Transverse colon (tissue), 4 donors: ENCODE results near the gene TFAM. TPM values are rescaled to one million over a fixed set of nuclear protein-coding genes. Genes with fewer than 3 reads are reported as not detected.

Experiments
- DNase-seq: peaks from one replicate; pipeline ENCODE4 v3.0.0-alpha.2; 2019
- H3K27ac ChIP-seq, 4 donors: fragments of 200-600 bp; sonication (generic); 2 replicates each; pipeline ENCODE4 v1.5.1; 2016 to 2018; ENCODE audit warnings: inconsistent platforms in 4 of 4
- H3K27me3 ChIP-seq: fragments of 200-600 bp; sonication (generic); 2 replicates; pipeline ENCODE4 v1.5.1; 2017; ENCODE audit warnings: inconsistent platforms
- H3K36me3 ChIP-seq, 4 donors: fragments of 200-600 bp; sonication (generic); 2 replicates each; pipeline ENCODE4 v1.5.1; 2017 to 2019; ENCODE audit warnings: inconsistent platforms in 4 of 4
- H3K4me1 ChIP-seq, 4 donors: fragments of 200-600 bp; sonication (generic); 2 replicates each; pipeline ENCODE4 v1.5.1; 2017 to 2020; ENCODE audit warnings: inconsistent platforms in 4 of 4
- H3K4me3 ChIP-seq, 4 donors: fragments of 200-600 bp; sonication (generic); 1 replicate in 1 of 4; 2 replicates in 3 of 4; pipeline versions ENCODE4 v1.5.1 to v1.6.1; 2017 to 2019; ENCODE audit warnings: inconsistent platforms in 4 of 4
- H3K9me3 ChIP-seq, 2 donors: fragments of 200-600 bp; sonication (generic); 2 replicates each; pipeline ENCODE4 v1.5.1; 2017 to 2019; ENCODE audit warnings: inconsistent platforms in 2 of 2
- CTCF ChIP-seq, 5 experiments: fragments of 200-600 bp in 3 of 5; fragments of 450-650 bp in 2 of 5; sonication (generic) in 3 of 5; IDR thresholded peaks; 1 replicate in 2 of 5; 2 replicates in 3 of 5; pipeline ENCODE4 v1.5.1; 2016 to 2017; ENCODE audit warnings: antibody characterized with exemption in 5 of 5, inconsistent platforms in 3 of 5, mild to moderate bottlenecking in 2 of 5, moderate library complexity in 1 of 5
- EP300 ChIP-seq: sonication (generic); formaldehyde crosslinking; IDR thresholded peaks from one replicate; pipeline ENCODE4 v1.6.1; 2017; ENCODE audit warnings: antibody characterized with exemption, low read depth
- POLR2A ChIP-seq: fragments of 450-650 bp; IDR thresholded peaks from one replicate; pipeline ENCODE4 v1.6.1; 2016; ENCODE audit warnings: antibody characterized with exemption, mild to moderate bottlenecking, moderate library complexity
- POLR2AphosphoS5 ChIP-seq, 3 donors: sonication (generic); formaldehyde crosslinking; IDR thresholded peaks; one replicate each; pipeline ENCODE4 v1.6.1; 2016; ENCODE audit warnings: antibody characterized with exemption in 3 of 3
- WGBS, 2 donors: methylation state at CpG; one replicate each; pipeline ENCODE4 v1.1.5; 2018; ENCODE audit warnings: low coverage in 1 of 2; 5-methylcytosine and 5-hydroxymethylcytosine counted together
- in situ Hi-C, 4 donors: fragments of 200-750 bp; cut with MboI; loops; one replicate each; pipeline versions ENCODE4 v1.15.0 to v1.15.1; 2017; ENCODE audit warnings: low sequenced_read_pairs in 3 of 4, low pct_ligation_motif_present in 1 of 4, low pct_unique_long_range_greater_than_20kb in 1 of 4
- intact Hi-C: fragments of 100-400 bp; cut with DNase I; formaldehyde crosslinking; loops from one replicate; pipeline ENCODE4 v1.15.1; 2023; ENCODE audit warnings: low total_unique reads
- total RNA-seq, 4 donors: library from RNA; depleted of rRNA; stranded (reverse); fragments of >200 nt; gene quantifications; one replicate each; pipeline ENCODE4 v1.1.0, GENCODE V29; 2016

TFAM gene
- total RNA-seq, 4 donors from 2014 or later, result 2.2 to 35.2 (median 15.9) TPM

- intact Hi-C loops, result no loop called here
- Histone ChIP-seq H3K4me1 (peaks cover 0 to 33% (median 12%) of the 10 kb centered on the region in 4 donors), H3K27ac (no peak overlapping the region), H3K36me3 (no peaks in the 10 kb centered on the region), H3K4me3 (no peak overlapping the region), H3K9me3 (no peaks in the 10 kb centered on the region), H3K27me3 (no peaks in the 10 kb centered on the region)
- WGBS, 2 donors, result 39 to 64% methylated on average over 1 of the region's 1 CpG
- in situ Hi-C loops, result no loop called here
- no peak for DNase-seq
- TF ChIP-seq EP300, result no peak
- no peak for TF ChIP-seq POLR2AphosphoS5 (IDR thresholded peaks at IDR 0.05)
- no peak for TF ChIP-seq CTCF (IDR thresholded peaks at IDR 0.05)
- no peak for TF ChIP-seq POLR2A
Measured at GRCh38 chr10:58347967-58348366, 37.2 kb upstream of the TFAM start.

GRCh38 chr10:58348571-58349033 lies 36.6 kb upstream of the TFAM start:
- Histone ChIP-seq H3K4me1 (peaks cover 0 to 36% (median 12%) of the 10 kb centered on the region in 4 donors), H3K9me3 (no peaks in the 10 kb centered on the region), H3K27me3 (no peaks in the 10 kb centered on the region), H3K36me3 (no peaks in the 10 kb centered on the region), H3K4me3 (no peak overlapping the region), H3K27ac (no peak overlapping the region)
- intact Hi-C loops (no loop called here), in situ Hi-C loops (no loop called here)
- 68 to 84% methylated on average over 2 of the region's 2 CpGs for WGBS, 2 donors
- no peak for TF ChIP-seq EP300
- DNase-seq, result no peak

GRCh38 chr10:58350023-58350422 lies 35.2 kb upstream of the TFAM start:
- no peaks in the 10 kb centered on the region for H3K27me3 ChIP-seq
- H3K4me3 ChIP-seq, result no peak overlapping the region
- no peaks in the 10 kb centered on the region for H3K9me3 ChIP-seq
- H3K36me3 ChIP-seq, result no peaks in the 10 kb centered on the region
- TF ChIP-seq EP300 (no peak), POLR2A (no peak), CTCF (IDR thresholded peaks at IDR 0.05) (no peak), POLR2AphosphoS5 (IDR thresholded peaks at IDR 0.05) (no peak)
- in situ Hi-C loops (no loop called here), intact Hi-C loops (no loop called here)
- peaks cover 0 to 39% (median 12%) of the 10 kb centered on the region in 4 donors for H3K4me1 ChIP-seq
- DNase-seq, result no peak
- no peak overlapping the region for H3K27ac ChIP-seq
- WGBS, 2 donors, result 90 to 94% methylated on average over 2 of the region's 2 CpGs

- TF ChIP-seq POLR2AphosphoS5 (IDR thresholded peaks at IDR 0.05) (no peak), EP300 (no peak), CTCF (IDR thresholded peaks at IDR 0.05) (no peak), POLR2A (no peak)
- no peaks in the 10 kb centered on the region for H3K36me3 ChIP-seq
- intact Hi-C loops (no loop called here), in situ Hi-C loops (no loop called here)
- no peak overlapping the region for H3K4me3 ChIP-seq
- H3K4me1 ChIP-seq, result peaks cover 0 to 44% (median 12%) of the 10 kb centered on the region in 4 donors
- no peaks in the 10 kb centered on the region for H3K9me3 ChIP-seq
- WGBS, 2 donors, result 76 to 93% methylated on average over 5 to 6 of the region's 6 CpGs
- H3K27me3 ChIP-seq, result no peaks in the 10 kb centered on the region
- no peak overlapping the region for H3K27ac ChIP-seq
- no peak for DNase-seq
Measured at GRCh38 chr10:58350619-58351323, 34.4 kb upstream of the TFAM start.
